Mesendoderm (in vitro differentiated cells): ENCODE results near the gene SLC6A12.

Experiments
- DNase-seq: peaks from one replicate; pipeline ENCODE4 v3.0.0; 2013
- H2AK5ac ChIP-seq: 2 replicates; pipeline ENCODE4 v1.6.1; 2013; ENCODE audit warnings: low read length, inconsistent platforms
- H2BK120ac ChIP-seq: 2 replicates; pipeline ENCODE4 v1.6.1; 2013; ENCODE audit warnings: low read depth, mild to moderate bottlenecking, low read length, moderate library complexity, mixed read lengths
- H2BK15ac ChIP-seq: replicated peaks from 2 replicates; pipeline ENCODE4 v1.6.1; 2013; ENCODE audit warnings: low read depth, mild to moderate bottlenecking, moderate library complexity
- H2BK5ac ChIP-seq: 2 replicates; pipeline ENCODE4 v1.6.1; 2013; ENCODE audit warnings: low read length, inconsistent platforms
- H3K18ac ChIP-seq: 2 replicates; pipeline ENCODE4 v1.6.1; 2013; ENCODE audit warnings: mild to moderate bottlenecking, low read length, mixed read lengths
- H3K23ac ChIP-seq: one replicate; pipeline ENCODE4 v1.6.1; 2013; ENCODE audit warnings: low read length
- H3K27ac ChIP-seq: 2 replicates; pipeline ENCODE4 v1.5.1; 2013; ENCODE audit warnings: low read depth, mild to moderate bottlenecking, inconsistent platforms, low read length, moderate library complexity
- H3K27me3 ChIP-seq: 2 replicates; pipeline ENCODE4 v1.6.1; 2013; ENCODE audit warnings: low read length, control low read depth, mild to moderate bottlenecking, inconsistent platforms; ENCODE audit not compliant: insufficient read depth, poor library complexity
- H3K36me3 ChIP-seq: 2 replicates; pipeline ENCODE4 v1.6.1; 2013; ENCODE audit warnings: low read length, inconsistent platforms; ENCODE audit not compliant: control insufficient read depth, insufficient read depth
- H3K4ac ChIP-seq: one replicate; pipeline ENCODE4 v1.6.1; 2013; ENCODE audit warnings: low read depth, mild to moderate bottlenecking, low read length, moderate library complexity
- H3K4me1 ChIP-seq: 2 replicates; pipeline ENCODE4 v1.6.1; 2013; ENCODE audit warnings: low read depth, low read length, inconsistent platforms; ENCODE audit not compliant: control insufficient read depth
- H3K4me2 ChIP-seq: 2 replicates; pipeline ENCODE4 v1.6.1; 2013; ENCODE audit warnings: low read length
- H3K4me3 ChIP-seq: 2 replicates; pipeline ENCODE4 v1.5.1; 2013; ENCODE audit warnings: mild to moderate bottlenecking, low read length
- H3K56ac ChIP-seq: one replicate; pipeline ENCODE4 v1.6.1; 2013; ENCODE audit warnings: low read length
- H3K79me1 ChIP-seq: 2 replicates; pipeline ENCODE4 v1.6.1; 2013; ENCODE audit warnings: low read length, inconsistent platforms
- H3K79me2 ChIP-seq: 2 replicates; pipeline ENCODE4 v1.6.1; 2013; ENCODE audit warnings: mild to moderate bottlenecking, low read length; ENCODE audit not compliant: control insufficient read depth, insufficient read depth
- H3K9ac ChIP-seq: 2 replicates; pipeline ENCODE4 v1.6.1; 2013; ENCODE audit warnings: low read length, inconsistent platforms
- H4K5ac ChIP-seq: one replicate; pipeline ENCODE4 v1.6.1; 2013; ENCODE audit warnings: low read length
- H4K8ac ChIP-seq: one replicate; pipeline ENCODE4 v1.6.1; 2013; ENCODE audit warnings: low read depth, mild to moderate bottlenecking, control low read depth, low read length, moderate library complexity
- WGBS: extraction: QIAGEN DNeasy Blood & Tissue Kit; methylation state at CpG from one replicate; pipeline ENCODE4 v1.1.7; 2013; ENCODE audit warnings: low lambda C conversion rate, missing lambda C conversion rate; ENCODE audit not compliant: insufficient coverage; ENCODE audit errors: extremely low coverage; 5-methylcytosine and 5-hydroxymethylcytosine counted together

The SLC6A12 gene

GRCh38 chr12:147242-147641 lies 66.7 kb downstream of the SLC6A12 start:
- H3K27me3 ChIP-seq = no peaks in the 10 kb centered on the region
- no peaks in the 10 kb centered on the region for H3K79me1 ChIP-seq
- H2BK15ac ChIP-seq = no peak overlapping the region
- no peak overlapping the region for H3K4me3 ChIP-seq
- WGBS = no CpG with 5 or more reads among the region's 9 CpGs
- H2BK5ac ChIP-seq = no peak overlapping the region
- H2AK5ac ChIP-seq = no peak overlapping the region
- no peaks in the 10 kb centered on the region for H3K4me1 ChIP-seq
- no peaks in the 10 kb centered on the region for H3K36me3 ChIP-seq
- no peak overlapping the region for H3K9ac ChIP-seq
- no peaks in the 10 kb centered on the region for H3K79me2 ChIP-seq
- no peak overlapping the region for H3K23ac ChIP-seq
- peak; percentile 49 for DNase-seq
- no peak overlapping the region for H3K4ac ChIP-seq
- H3K4me2 ChIP-seq = no peak overlapping the region
- H4K5ac ChIP-seq = no peak overlapping the region
- H3K27ac ChIP-seq = no peak overlapping the region
- H4K8ac ChIP-seq = no peak overlapping the region
- H3K56ac ChIP-seq = no peak overlapping the region
- H3K18ac ChIP-seq = no peak overlapping the region
- no peak overlapping the region for H2BK120ac ChIP-seq

DNA sequence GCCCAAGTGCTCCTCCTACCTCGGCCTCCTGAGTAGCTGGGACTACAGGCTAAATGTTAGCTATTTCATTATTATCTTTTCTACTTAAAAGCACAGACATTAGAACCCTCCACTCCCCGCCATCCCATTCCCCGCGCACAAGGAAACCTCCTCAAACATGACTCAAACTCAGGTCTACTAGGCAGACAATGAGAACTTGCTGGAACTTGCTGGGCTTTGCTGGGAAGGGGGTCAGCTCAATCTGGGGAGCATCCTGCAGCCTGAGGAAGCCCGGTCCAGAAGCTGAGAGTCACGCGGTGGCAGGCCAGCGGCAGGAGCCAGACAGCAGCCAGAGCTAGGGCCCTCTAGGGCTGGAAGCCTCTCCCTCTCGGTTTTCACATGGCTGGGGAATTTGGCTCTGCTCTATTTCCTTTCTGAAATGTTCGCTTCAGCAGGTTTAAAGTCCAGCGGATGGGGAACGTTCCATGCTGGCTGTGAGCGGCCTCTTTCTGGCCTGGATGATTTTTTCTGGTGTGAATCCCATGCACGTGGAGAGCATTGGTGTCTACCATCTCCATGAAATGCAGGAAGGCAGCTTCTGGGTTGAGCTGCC lies 68.5 kb downstream of the SLC6A12 start:
- H2BK120ac ChIP-seq = no peak overlapping the region
- H3K79me2 ChIP-seq = no peaks in the 10 kb centered on the region
- H3K23ac ChIP-seq = no peak overlapping the region
- no CpG with 5 or more reads among the region's 14 CpGs for WGBS
- no peak overlapping the region for H3K4me2 ChIP-seq
- H4K5ac ChIP-seq = no peak overlapping the region
- H3K27me3 ChIP-seq = no peaks in the 10 kb centered on the region
- H3K9ac ChIP-seq = no peak overlapping the region
- no peak overlapping the region for H3K4ac ChIP-seq
- no peak overlapping the region for H2BK15ac ChIP-seq
- H3K36me3 ChIP-seq = no peaks in the 10 kb centered on the region
- H2AK5ac ChIP-seq = no peak overlapping the region
- no peak overlapping the region for H2BK5ac ChIP-seq
- no peak overlapping the region for H3K27ac ChIP-seq
- no peaks in the 10 kb centered on the region for H3K79me1 ChIP-seq
- H4K8ac ChIP-seq = no peak overlapping the region
- H3K56ac ChIP-seq = no peak overlapping the region
- H3K4me1 ChIP-seq = peaks cover 6% of the 10 kb centered on the region
- H3K4me3 ChIP-seq = no peak overlapping the region
- no peak overlapping the region for H3K18ac ChIP-seq
- no peak for DNase-seq

GRCh38 chr12:144650-145284 lies 69.2 kb downstream of the SLC6A12 start:
- Histone ChIP-seq H3K36me3 (no peaks in the 10 kb centered on the region), H2BK120ac (no peak overlapping the region), H4K8ac (no peak overlapping the region), H3K4me1 (peaks cover 12% of the 10 kb centered on the region), H3K27me3 (no peaks in the 10 kb centered on the region), H2BK15ac (no peak overlapping the region), H3K56ac (no peak overlapping the region), H3K4ac (no peak overlapping the region), H2AK5ac (no peak overlapping the region), H3K4me3 (no peak overlapping the region), H3K79me1 (no peaks in the 10 kb centered on the region), H3K79me2 (no peaks in the 10 kb centered on the region), H4K5ac (no peak overlapping the region), H3K27ac (no peak overlapping the region), H3K23ac (no peak overlapping the region), H2BK5ac (no peak overlapping the region), H3K4me2 (no peak overlapping the region), H3K9ac (no peak overlapping the region), H3K18ac (no peak overlapping the region)
- no CpG with 5 or more reads among the region's 5 CpGs for WGBS
- no peak for DNase-seq

GRCh38 chr12:143964-144649 lies 69.8 kb downstream of the SLC6A12 start:
- Histone ChIP-seq H3K56ac (peak overlapping the region; percentile 17), H2BK120ac (no peak overlapping the region), H3K4me1 (peaks cover 13% of the 10 kb centered on the region)

DNA sequence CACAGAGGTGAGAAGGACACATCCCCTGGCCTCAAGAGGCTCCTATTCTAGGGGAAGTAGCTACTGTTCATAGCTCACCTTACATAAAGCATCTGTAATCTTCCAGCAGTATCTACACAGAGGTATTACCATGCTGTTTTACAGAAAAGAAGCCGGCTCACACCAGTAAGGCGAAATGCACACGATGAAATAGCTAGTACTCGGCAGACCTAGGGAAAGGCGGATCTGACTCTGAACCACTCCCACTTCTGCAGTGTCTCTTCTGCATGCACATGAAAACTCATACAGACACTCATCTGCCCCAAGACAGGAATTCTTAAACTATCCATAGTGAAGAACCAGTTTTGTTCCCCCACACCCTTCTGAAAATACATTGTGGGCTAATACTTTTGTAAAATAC lies 73.8 kb downstream of the SLC6A12 start:
- H3K56ac ChIP-seq = peak overlapping the region; percentile 79
- peak overlapping the region; percentile 3 for H2AK5ac ChIP-seq
- DNase-seq = no peak
- peak overlapping the region; percentile 17 for H3K4me2 ChIP-seq
- H2BK5ac ChIP-seq = no peak overlapping the region
- no peak overlapping the region for H3K4me3 ChIP-seq
- H3K4ac ChIP-seq = no peak overlapping the region
- H3K4me1 ChIP-seq = peaks cover 13% of the 10 kb centered on the region
- no peak overlapping the region for H2BK15ac ChIP-seq
- H3K18ac ChIP-seq = no peak overlapping the region
- no peak overlapping the region for H2BK120ac ChIP-seq
- no peaks in the 10 kb centered on the region for H3K79me1 ChIP-seq
- no CpG with 5 or more reads among the region's 5 CpGs for WGBS
- no peak overlapping the region for H4K8ac ChIP-seq
- no peaks in the 10 kb centered on the region for H3K79me2 ChIP-seq
- H3K23ac ChIP-seq = no peak overlapping the region
- H3K36me3 ChIP-seq = no peaks in the 10 kb centered on the region
- no peak overlapping the region for H3K27ac ChIP-seq
- no peaks in the 10 kb centered on the region for H3K27me3 ChIP-seq
- no peak overlapping the region for H4K5ac ChIP-seq
- H3K9ac ChIP-seq = no peak overlapping the region

More at GRCh38 chr12:143964-144649, 69.8 kb downstream of the SLC6A12 start:
- H2AK5ac ChIP-seq = no peak overlapping the region
- H2BK15ac ChIP-seq = no peak overlapping the region
- no peak overlapping the region for H4K5ac ChIP-seq
- H3K36me3 ChIP-seq = no peaks in the 10 kb centered on the region
- H4K8ac ChIP-seq = no peak overlapping the region
- no peaks in the 10 kb centered on the region for H3K79me2 ChIP-seq
- no peak overlapping the region for H3K4me2 ChIP-seq
- no peak overlapping the region for H3K4ac ChIP-seq
- H3K27ac ChIP-seq = no peak overlapping the region
- no peak overlapping the region for H3K4me3 ChIP-seq
- H3K9ac ChIP-seq = no peak overlapping the region
- WGBS = no CpG with 5 or more reads among the region's 19 CpGs
- no peaks in the 10 kb centered on the region for H3K27me3 ChIP-seq
- no peak overlapping the region for H3K18ac ChIP-seq
- no peak for DNase-seq
- H3K23ac ChIP-seq = no peak overlapping the region
- H2BK5ac ChIP-seq = no peak overlapping the region
- H3K79me1 ChIP-seq = no peaks in the 10 kb centered on the region
